GM23248 (cell line): ENCODE results near the gene MSH6. TPM values are rescaled to one million over a fixed set of nuclear protein-coding genes. Genes with fewer than 3 reads are reported as not detected.
"Not testable (repeated sequence)": the region's sequence is repeated elsewhere in the genome, so short reads cannot be mapped to it uniquely, and the experiment has no call there.

ENCODE experiments used
- DNase-seq: peaks from one replicate; pipeline ENCODE4 v3.0.0-alpha.2; 2015
- H2AFZ ChIP-seq: fragments of 200-600 bp; sonication (generic); 2 replicates; pipeline ENCODE4 v1.6.1; 2016; ENCODE audit warnings: antibody characterized with exemption
- H3F3A ChIP-seq: fragments of 200-600 bp; sonication (generic); 2 replicates; pipeline ENCODE4 v1.6.1; 2016; ENCODE audit warnings: mild to moderate bottlenecking, antibody characterized with exemption, mixed run types; ENCODE audit not compliant: insufficient read depth
- H3K27ac ChIP-seq: fragments of 200-600 bp; sonication (generic); 2 replicates; pipeline ENCODE4 v1.5.1; 2016; ENCODE audit warnings: mild to moderate bottlenecking
- H3K27me3 ChIP-seq: fragments of 200-600 bp; sonication (generic); replicated peaks from 2 replicates; pipeline ENCODE4 v1.6.1; 2016; ENCODE audit warnings: mild to moderate bottlenecking; ENCODE audit not compliant: insufficient read depth
- H3K36me3 ChIP-seq: fragments of 200-600 bp; sonication (generic); 2 replicates; pipeline ENCODE4 v1.6.1; 2016; ENCODE audit warnings: low read depth, mild to moderate bottlenecking
- H3K4me1 ChIP-seq: fragments of 200-600 bp; sonication (generic); 2 replicates; pipeline ENCODE4 v1.6.1; 2016; ENCODE audit warnings: mild to moderate bottlenecking; ENCODE audit not compliant: insufficient read depth
- H3K4me2 ChIP-seq: fragments of 200-600 bp; sonication (generic); one replicate; pipeline ENCODE4 v1.6.1; 2016; ENCODE audit warnings: mild to moderate bottlenecking; ENCODE audit not compliant: unreplicated experiment
- H3K4me3 ChIP-seq: fragments of 200-600 bp; sonication (generic); 2 replicates; pipeline ENCODE4 v1.5.1; 2016; ENCODE audit warnings: mild to moderate bottlenecking
- H3K79me2 ChIP-seq: fragments of 200-600 bp; sonication (generic); 2 replicates; pipeline ENCODE4 v1.6.1; 2016; ENCODE audit warnings: mild to moderate bottlenecking; ENCODE audit not compliant: insufficient read depth
- H3K9ac ChIP-seq: fragments of 200-600 bp; sonication (generic); 2 replicates; pipeline ENCODE4 v1.6.1; 2016; ENCODE audit warnings: mild to moderate bottlenecking
- H3K9me2 ChIP-seq: fragments of 200-600 bp; sonication (generic); 2 replicates; pipeline ENCODE4 v1.6.1; 2016; ENCODE audit warnings: mixed run types, mild to moderate bottlenecking, moderate library complexity; ENCODE audit not compliant: insufficient read depth
- H3K9me3 ChIP-seq: fragments of 200-600 bp; sonication (generic); one replicate; pipeline ENCODE4 v1.6.1; 2017; ENCODE audit warnings: low read depth
- H4K20me1 ChIP-seq: fragments of 200-600 bp; sonication (generic); 2 replicates; pipeline ENCODE4 v1.6.0; 2016; ENCODE audit not compliant: insufficient read depth
- EZH2 ChIP-seq: fragments of 200-600 bp; sonication (generic); IDR thresholded peaks from 2 replicates; pipeline ENCODE4 v1.6.1; 2018; ENCODE audit warnings: antibody characterized with exemption, mild to moderate bottlenecking; ENCODE audit not compliant: insufficient read depth, poor library complexity, severe bottlenecking
- EZH2phosphoT487 ChIP-seq: fragments of 200-600 bp; sonication (generic); IDR thresholded peaks from 2 replicates; pipeline ENCODE4 v1.6.1; 2018; ENCODE audit warnings: antibody characterized with exemption, moderate library complexity, mild to moderate bottlenecking, low read depth; ENCODE audit not compliant: insufficient read depth
- WGBS, 2 experiments: methylation state at CpG; one replicate each; pipeline ENCODE4 v1.1.6; 2015 to 2017; ENCODE audit warnings: low lambda C conversion rate in 2 of 2, low coverage in 1 of 2; ENCODE audit errors: missing lambda C conversion rate in 2 of 2; 5-methylcytosine and 5-hydroxymethylcytosine counted together
- in situ Hi-C: fragments of 300-500 bp; cut with MboI; formaldehyde crosslinking; loops from 2 replicates; pipeline ENCODE4 v1.15.0; 2020
- polyA plus RNA-seq: library from polyadenylated mRNA; unstranded; fragments of >200 nt; fragmentation: Nextera tagmentation; extraction: Ambion mirVana; gene quantifications from 2 replicates; pipeline ENCODE4 v1.2.1, GENCODE V29; 2016
- small RNA-seq: library from RNA; depleted of rRNA; stranded (forward); fragments of <200 nt; gene quantifications from one replicate; pipeline ENCODE3, GENCODE V24; 2014; ENCODE audit warnings: low read depth, low replicate concordance
- total RNA-seq: library from RNA; depleted of rRNA; stranded (reverse); fragments of >200 nt; shearing (Covaris generic); gene quantifications from 2 replicates; pipeline ENCODE4 v1.2.3, GENCODE V29; 2014; rRNA removed

MSH6 gene
- total and polyA plus RNA-seq, 2 experiments from 2014 or later = 35.1 to 57.8 TPM

GRCh38 chr2:47850198-47850597, 67.3 kb downstream of the MSH6 start:
- no peak for TF ChIP-seq EZH2phosphoT487
- no peak for TF ChIP-seq EZH2
- no peak overlapping the region for H3K4me3 ChIP-seq
- H4K20me1 ChIP-seq = peaks cover 7% of the 10 kb centered on the region
- no peaks in the 10 kb centered on the region for H3K27me3 ChIP-seq
- H3F3A ChIP-seq = no peaks in the 10 kb centered on the region
- H3K4me1 ChIP-seq = peaks cover 18% of the 10 kb centered on the region
- H3K4me2 ChIP-seq = no peak overlapping the region
- no peak overlapping the region for H2AFZ ChIP-seq
- 59 to 76% methylated on average over 1 of the region's 1 CpG for WGBS, 2 experiments
- no peaks in the 10 kb centered on the region for H3K36me3 ChIP-seq
- H3K9me3 ChIP-seq = no peaks in the 10 kb centered on the region
- no peaks in the 10 kb centered on the region for H3K9me2 ChIP-seq
- no peak overlapping the region for H3K27ac ChIP-seq
- H3K79me2 ChIP-seq = peaks cover 100% of the 10 kb centered on the region
- H3K9ac ChIP-seq = no peak overlapping the region
- no peak for DNase-seq
- in situ Hi-C loops = loop anchor here (25.0 kb wide), 2 partner anchors 562 to 737 kb away; no protein-coding TSS in a partner anchor

GRCh38 chr2:47853067-47853777, 70.3 kb downstream of the MSH6 start:
- peaks cover 100% of the 10 kb centered on the region for H3K79me2 ChIP-seq
- peaks cover 29% of the 10 kb centered on the region for H4K20me1 ChIP-seq
- 96% methylated on average over 8 of the region's 8 CpGs for WGBS, 2 experiments
- not testable (repeated sequence) for H3K27ac ChIP-seq, H2AFZ ChIP-seq, H3K9ac ChIP-seq, H3K27me3 ChIP-seq, H3K36me3 ChIP-seq, H3F3A ChIP-seq, H3K9me3 ChIP-seq, H3K9me2 ChIP-seq
- in situ Hi-C loops = loop anchor here (25.0 kb wide), 2 partner anchors 559 to 734 kb away; no protein-coding TSS in a partner anchor
- peak overlapping the region; percentile 32 for H3K4me2 ChIP-seq
- peak; percentile 72 for DNase-seq
- H3K4me3 ChIP-seq = peak overlapping the region; percentile 12; the same call in 1 of the 2 replicates
- peaks cover 34% of the 10 kb centered on the region for H3K4me1 ChIP-seq

Small RNA genes within 50 kb of the gene (small RNA-seq; reads per million reads assigned to genes)
- gene RF00026 (not detected), gene RPL36AP15 (not detected)

Other genes starting within 250 kb of the MSH6 start
- not detected in 2 replicates for gene KCNK12, start 212.2 kb upstream of the MSH6 start, total RNA-seq
- gene KCNK12, start 212.2 kb upstream of the MSH6 start, polyA plus RNA-seq = 0.03 TPM in 2 replicates
- 25.8 and 33.1 TPM in 2 replicates for gene FBXO11, start 123.4 kb downstream of the MSH6 start, total RNA-seq
- 14.2 and 15.7 TPM in 2 replicates for gene FBXO11, start 123.4 kb downstream of the MSH6 start, polyA plus RNA-seq